Femur (tissue), 1 donor: ENCODE results near the gene COCH.
A peak's percentile ranks its signal among the peaks of the same experiment; 100 is the strongest.

Experiments used
- DNase-seq: peaks from one replicate; pipeline ENCODE4 v3.0.0-alpha.2; 2017

The COCH gene

DNA sequence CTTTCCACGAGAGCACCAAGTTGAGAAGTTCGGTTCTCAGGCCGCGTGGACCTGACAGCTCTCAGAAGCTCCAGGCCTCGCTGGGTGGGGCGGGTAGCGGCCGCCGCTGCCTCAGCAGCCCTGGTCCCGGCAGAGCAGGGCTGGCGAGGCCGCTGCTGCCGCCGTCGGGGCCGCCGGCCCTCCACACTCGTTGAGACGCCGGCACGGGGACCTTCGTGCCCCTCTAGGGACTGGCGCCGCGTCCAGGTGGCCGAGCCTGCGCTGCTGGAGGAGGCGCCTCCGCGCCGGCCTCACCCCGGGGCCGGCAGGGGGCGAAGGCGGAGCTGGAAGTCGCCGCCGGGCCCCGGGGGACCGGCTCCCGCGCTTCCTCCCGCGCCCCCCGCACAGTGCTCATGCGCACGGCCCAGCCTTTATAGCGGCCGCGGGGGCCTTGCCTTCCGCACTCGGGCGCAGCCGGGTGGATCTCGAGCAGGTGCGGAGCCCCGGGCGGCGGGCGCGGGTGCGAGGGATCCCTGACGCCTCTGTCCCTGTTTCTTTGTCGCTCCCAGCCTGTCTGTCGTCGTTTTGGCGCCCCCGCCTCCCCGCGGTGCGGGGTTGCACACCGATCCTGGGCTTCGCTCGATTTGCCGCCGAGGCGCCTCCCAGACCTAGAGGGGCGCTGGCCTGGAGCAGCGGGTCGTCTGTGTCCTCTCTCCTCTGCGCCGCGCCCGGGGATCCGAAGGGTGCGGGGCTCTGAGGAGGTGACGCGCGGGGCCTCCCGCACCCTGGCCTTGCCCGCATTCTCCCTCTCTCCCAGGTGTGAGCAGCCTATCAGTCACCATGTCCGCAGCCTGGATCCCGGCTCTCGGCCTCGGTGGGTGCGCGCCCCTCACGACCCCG, at the start of gene COCH:
Gene COCH (plus strand): TSS at position 440 of the 879 bp plus-strand sequence. CDS start 380 bp downstream, at position 820.
- DNase-seq, result peak; percentile 44

DNA sequence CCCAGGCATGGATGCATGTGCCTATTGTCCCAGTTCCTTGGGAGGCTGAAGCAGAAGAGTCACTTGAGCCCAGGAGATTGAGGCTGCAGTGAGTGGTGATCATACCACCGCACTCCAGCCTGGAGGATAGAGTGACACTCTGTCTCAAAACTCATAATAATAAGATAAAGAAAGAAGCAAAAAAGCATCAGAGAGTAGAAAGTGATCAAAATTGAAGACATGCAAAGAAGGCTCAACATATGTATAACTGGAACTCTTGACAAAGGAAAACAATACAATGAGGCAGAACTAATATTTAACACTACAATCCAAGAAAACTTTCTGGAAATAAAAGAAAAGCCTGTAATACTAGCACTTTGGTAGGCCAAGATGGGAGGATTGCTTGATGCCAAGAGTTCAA, 48.3 kb upstream of the COCH start:
- DNase-seq, result no peak

DNA sequence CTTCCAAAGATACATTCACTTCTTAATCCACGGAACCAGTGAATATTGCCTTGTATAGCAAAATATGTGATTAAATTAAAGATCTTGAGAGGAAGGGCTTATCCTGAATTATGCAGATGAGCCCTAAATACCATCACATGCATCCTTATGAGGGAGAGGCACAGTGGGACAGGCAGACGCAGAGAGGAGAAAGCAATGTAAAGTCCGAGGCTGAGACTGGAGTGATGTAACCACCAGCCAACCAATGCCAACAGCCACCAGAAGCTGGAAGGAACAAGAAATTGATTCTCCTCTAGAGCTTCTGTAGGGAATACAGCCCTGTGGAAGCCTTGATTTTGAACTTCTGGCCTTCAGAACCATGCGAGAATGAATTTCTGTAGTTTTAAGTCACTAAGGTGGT, 44.5 kb upstream of the COCH start:
- no peak for DNase-seq

DNA sequence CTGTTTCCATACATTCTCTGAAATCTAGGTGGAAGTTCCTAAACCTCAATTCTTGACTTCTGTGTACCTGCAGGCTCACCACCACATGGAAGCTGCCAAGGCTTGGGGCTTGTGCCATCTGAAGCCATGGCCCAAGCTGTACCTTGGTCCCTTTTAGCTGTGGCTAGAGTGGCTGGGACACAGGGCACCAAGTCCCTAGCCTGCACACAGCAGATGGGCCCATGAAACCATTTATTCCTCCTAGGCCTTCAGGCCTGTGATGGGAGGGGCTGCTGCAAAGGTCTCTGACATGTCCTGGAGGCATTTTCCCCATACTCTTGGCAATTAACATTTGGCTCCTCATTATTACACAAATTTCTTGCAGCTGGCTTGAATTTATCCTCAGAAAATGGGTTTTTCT, 40.0 kb upstream of the COCH start:
- no peak for DNase-seq

DNA sequence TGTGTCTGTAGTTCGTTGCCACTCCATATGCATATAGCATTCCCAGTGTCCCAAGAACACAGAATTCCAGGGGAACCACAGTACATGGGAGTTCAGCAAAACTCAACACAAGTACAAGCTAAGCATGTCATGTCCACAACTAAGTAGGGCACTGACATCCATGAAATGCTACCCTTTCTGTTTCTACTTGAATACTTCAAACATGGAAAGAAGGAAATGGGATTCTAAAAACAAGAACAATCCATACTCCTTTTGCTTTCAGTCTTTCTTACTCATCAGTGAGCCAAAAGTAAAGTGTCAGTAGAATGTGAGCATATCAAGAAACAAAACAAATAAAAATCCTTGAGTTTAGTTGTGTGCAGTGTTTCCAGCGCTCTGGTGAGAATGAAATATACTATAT, 36.0 kb upstream of the COCH start:
- DNase-seq, result no peak

DNA sequence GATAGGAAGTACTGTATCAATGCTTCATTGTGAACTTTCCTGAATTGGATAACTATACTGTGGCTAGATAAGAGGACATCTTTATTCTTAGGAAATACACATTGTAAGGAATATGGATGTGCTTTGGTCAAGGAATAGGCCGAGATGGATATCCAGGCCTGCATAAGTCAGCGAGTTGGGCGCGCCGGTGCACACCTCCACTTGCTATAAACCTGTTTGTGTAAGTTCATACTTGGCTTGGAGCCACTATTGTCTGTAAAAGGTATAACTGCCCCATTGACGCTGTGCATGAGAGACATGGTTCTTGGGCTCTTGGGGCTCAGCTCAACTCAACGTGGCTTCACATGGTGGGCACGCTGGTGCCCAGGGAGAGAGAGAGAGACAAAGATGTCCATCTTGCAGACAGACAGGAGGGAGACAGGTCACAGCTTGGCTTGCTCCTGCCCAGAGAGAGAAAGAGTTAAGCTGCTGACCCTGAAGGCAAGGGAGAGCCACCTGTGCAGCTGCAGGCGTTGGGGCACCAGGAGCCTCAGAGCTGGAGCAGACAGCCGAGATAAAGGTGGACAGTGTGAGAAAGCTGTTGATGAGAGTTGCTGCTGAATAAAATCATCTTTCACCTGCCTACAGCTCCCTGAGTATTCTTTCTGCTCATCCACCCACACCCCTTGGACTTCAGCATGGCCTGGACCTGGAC, 34.1 kb upstream of the COCH start:
- no peak for DNase-seq

DNA sequence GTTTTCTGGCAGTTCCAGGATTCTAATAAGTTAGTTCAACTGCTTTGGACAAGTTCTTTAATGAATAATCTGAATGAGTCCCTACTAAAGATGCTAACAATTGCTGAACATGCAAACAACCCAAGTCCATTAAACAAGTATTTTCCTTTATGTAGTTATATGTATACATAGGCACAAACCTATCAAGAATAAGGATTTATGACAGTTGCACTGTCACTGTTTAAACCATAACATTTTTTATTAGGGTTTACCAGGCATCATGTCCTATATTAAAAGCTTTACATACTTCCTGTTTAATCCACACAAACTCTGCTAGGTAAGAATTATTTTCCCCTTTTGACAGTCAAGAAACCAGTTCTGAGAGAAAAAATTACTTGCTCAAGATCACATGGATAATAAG, 31.9 kb upstream of the COCH start:
- DNase-seq, result no peak

DNA sequence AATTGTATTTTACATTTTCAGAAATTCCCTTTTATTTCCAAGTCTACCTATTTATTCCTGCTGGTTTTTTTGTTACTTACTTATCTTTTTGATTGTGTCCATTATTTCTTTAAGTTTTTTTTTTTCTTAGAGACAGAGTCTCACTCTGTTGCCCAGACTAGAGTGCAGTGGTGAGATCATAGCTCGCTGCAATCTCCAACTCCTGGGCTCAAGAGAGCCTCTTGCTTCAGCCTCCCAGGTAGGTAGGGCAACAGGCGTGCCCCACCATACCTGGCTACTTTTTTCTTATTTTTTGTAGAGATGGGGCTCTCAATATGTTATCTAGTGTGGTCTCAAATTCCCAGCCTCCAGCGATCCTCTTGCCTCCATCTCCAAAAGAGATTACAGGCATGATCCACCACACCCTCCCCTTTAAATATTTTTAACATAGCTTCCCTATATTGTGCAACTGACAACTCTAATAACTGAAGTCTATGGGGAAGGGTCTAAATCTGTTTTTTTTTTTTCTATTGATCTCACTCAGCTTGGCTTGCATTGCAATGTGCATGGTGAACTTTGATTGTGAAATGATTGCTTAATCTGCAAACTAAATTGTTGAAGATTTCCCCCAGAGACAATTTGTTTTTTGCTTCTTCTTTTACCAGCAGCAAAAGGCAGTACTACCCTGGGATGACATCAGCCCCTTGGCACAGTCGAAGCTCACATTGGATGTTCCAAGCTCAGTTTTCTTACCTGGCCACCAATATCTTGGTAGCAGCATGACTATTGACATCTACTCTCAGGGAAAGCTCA, 25.7 kb upstream of the COCH start:
- no peak for DNase-seq

DNA sequence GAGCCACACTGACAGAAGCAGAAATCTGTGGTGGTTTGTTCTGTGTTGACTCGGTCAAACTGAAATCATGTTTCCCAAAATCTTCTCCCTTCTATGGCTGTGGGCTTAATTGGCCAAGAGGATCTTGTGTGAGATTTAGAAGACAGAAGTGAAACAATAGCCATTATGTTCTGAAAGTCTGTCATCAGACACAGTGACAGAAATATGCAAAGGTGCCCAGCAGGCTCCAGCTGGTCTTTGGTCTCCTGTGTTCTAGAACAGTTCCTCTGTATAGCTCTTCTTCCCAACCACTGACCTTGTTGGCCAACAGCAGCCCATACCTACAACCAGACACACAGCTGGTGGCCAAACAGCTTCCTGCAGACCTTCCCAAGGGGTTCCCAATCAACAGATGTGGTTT, 25.0 kb upstream of the COCH start:
- DNase-seq, result no peak

DNA sequence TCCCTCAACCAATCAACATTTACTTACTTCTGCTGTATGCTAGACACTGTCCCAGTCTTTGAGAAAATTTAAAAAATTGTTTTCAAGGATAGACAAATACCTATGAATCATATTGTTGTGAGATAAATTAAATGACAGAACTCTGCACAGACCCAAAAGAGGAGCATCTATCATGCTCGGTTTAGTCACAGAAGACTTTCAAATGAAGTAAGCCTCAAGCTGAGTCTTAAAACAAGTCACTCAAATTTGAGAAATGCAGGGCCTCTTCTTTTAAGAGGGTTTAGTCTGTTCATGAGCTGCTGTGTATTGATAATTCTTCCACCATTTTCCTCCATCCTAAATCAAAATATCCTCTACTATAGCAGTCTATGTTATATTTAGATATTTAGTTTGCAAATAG, 24.4 kb upstream of the COCH start:
- no peak for DNase-seq

DNA sequence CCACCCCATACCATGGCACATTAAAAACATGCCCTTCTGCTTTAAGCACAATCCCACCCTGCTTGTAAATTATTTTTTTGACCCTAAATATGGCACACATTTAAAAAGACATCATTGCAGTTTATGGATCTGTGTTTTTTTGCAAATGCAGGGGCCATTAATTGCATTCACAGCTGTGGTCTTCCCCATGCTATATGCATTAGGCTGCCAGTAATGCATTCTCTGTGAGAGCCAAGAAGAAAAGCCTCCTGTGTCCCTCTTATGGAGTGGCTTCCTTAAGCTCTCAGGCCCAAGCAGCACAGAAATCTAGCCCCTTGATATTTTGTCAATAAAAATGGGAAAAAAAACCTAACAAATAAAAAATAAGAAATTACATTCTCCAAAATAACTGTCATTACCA, 20.4 kb upstream of the COCH start:
- DNase-seq, result no peak

DNA sequence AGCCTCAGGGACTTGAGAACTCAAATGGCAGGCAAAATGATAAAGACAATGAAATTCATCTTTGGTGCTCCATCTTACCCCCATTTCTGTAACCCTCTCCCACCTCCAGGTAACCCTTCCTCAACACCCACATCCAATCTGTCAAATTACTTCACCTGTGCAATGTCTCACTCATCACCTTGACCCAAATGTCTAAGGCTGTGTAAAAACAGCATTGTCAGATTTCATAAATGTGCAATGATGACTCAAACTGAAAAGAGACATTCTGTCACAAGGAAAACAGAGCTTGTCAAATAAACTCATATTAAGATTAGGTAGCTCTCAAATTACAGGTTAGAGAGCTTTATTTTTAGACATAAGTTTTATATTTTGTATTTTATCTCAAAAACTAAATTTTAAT, 19.9 kb upstream of the COCH start:
- DNase-seq, result no peak

DNA sequence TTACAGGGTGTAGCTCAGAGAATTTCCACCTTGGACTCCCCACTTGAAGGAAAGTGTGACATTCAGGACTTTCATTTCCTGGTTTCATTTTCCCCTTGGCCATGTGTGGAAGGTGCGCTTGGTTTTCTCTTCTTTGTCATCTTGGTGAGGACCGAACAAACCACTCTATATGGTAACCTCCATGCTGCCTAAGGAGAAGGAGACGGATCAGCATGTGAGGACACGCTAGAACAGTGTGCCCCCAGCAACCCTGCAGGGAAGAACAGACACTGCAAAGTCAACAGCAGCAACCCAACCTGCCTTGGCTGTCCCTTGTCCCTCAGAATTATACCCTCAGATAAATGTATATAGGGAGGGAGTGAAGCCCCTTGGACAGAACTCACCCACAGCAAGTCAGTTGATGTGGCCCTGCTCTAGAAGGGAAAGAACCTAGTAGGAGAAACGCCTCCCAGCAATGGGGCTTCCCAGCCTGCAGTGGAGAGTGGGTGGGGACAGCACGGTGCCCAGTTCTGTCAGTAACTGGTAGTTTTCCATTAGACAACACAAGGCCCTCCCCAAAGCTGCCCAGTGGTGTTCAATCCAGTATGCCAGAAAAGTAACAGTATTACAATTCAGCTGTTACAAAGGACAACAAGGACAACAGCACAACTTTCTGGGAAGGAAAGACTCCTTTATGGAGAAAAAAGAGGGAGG, 18.9 kb upstream of the COCH start:
- no peak for DNase-seq

DNA sequence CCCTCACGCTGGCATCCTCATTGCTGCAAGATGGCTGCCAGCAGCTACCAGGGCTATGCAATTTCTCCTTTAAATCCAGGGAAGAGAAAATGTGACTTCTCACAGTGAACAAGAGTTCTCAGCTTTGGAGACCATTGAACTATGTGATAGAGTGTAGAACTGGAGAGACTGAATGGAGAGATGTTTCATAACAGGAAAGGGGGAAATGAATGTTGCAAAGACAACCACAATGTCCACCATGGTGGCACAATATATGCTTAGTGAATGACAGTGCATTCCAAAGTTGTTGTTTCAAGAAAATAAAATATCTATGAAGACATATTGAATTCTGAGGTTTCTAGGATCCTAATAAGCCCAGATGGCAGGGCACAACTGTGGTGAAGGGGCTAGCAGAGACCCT, 13.2 kb upstream of the COCH start:
- no peak for DNase-seq

DNA sequence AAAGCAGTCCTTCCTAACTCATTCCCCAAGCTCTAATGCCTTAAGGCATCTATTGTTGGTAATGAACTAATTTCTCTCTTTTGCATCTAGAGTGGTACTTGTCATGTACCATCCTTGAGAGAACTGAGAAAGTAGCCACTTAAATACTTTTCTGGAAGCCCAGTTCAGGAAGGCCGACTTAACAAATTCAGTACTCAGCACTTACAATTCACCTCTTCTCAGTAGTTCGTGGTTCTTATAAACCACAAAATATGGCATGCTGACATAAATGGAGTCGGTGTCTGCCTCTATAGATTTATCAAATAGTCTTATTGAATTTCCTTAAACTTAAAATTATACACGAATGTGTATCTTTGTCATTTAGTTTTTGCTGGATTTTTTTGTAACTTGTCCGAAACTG, 9.4 kb upstream of the COCH start:
- no peak for DNase-seq

DNA sequence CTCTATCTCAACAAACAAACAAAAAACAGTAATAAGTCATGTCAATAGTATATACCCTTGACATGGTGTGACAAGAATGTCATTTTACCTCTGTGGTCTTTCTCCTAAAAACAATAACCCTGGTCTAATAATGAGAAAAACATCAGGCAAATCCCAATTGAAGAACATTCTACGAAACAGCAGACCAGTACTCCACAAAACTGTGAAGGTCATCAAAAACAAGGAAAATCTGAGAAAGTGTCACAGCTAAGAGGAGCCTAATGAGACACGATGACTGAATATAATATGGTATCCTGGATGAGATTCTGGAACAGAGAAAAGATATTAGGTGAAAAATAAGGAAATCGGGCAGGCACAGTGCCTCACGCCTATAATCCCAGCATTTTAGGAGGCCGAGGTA, 5.6 kb upstream of the COCH start:
- DNase-seq, result no peak

DNA sequence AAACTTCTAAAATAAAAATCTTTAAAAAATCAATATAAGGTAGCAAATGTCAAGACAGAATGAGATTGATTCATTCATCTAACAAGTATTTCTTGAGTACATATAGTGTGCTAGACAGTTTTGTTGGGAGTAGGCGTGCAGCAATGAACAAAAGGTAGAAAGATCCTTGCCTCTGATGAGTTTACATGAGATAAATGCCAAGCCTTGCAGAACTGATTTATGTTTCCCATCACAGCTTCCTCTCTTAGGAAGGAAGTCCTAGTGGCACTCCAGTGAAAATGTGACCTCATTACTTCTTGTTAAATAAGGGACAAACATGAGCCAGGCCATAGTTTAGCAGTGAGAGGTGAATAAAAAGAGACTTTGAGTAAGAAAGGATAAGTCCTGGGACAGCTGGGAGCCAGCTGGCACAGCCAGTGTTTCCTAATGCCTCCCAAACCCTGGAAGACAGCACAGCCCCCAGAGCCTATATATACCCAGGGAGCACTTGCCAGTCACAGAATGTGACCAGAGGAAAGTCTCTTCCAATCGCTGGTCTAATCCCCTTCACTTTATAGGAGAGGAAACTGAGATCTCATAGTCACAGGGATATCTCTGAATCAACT, 4.7 kb upstream of the COCH start:
- DNase-seq, result no peak

DNA sequence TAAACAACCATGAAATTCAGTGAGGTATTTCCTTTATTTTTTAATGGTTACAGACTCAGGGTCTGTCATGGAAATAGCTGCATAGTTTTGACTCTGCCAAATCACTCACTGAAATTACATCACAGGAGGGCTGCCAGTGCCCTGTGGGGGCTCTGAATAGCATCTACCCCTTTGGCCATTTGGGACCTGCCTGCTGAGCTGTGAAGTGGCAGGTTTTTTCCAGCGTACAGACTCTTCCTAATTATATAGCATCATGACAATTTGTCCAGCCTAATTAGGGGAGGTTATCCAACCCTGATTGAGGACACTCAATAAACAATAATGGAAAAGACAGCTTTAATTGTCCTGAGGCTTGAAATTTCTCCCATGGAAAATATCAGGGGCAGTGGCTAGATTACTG, 1.8 kb upstream of the COCH start:
- DNase-seq, result no peak

DNA sequence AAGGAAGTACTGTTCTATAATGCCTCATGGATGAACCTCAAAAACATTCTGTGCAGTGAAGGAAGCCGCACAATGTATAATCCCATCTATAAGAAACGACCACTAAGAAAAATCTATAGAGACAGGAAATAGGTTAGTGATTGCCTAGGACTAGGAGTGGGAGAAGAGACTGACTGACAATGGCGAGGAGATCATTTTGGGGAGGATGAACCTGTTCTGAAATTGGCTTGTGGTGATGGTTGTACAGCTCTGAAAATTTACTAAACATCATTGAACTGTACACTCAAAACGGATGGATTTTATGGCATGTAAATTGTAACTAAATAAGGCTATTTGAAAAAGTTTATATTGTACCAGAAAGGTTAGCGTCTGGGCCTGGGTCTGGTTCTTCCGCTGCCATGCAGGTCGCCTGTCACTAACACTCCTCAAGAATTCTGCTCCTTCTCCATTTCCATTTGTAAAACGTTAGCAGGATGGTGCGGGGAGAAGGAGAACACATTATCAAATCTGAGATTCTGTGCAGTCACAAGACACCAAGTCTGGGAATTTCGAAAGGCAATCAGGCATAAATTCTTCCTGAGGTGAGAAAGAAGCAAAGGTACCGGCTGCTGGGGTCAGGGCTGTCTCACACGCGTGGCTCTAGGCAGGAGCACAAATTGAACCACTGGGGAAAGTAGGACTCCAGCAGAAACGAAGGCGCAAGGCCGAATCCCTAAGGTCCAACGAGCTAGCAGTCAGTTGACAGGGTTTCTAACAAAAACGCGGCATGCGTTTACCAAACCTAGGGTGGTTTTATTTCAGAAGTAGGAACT, 845 bp upstream of the COCH start:
- no peak for DNase-seq

DNA sequence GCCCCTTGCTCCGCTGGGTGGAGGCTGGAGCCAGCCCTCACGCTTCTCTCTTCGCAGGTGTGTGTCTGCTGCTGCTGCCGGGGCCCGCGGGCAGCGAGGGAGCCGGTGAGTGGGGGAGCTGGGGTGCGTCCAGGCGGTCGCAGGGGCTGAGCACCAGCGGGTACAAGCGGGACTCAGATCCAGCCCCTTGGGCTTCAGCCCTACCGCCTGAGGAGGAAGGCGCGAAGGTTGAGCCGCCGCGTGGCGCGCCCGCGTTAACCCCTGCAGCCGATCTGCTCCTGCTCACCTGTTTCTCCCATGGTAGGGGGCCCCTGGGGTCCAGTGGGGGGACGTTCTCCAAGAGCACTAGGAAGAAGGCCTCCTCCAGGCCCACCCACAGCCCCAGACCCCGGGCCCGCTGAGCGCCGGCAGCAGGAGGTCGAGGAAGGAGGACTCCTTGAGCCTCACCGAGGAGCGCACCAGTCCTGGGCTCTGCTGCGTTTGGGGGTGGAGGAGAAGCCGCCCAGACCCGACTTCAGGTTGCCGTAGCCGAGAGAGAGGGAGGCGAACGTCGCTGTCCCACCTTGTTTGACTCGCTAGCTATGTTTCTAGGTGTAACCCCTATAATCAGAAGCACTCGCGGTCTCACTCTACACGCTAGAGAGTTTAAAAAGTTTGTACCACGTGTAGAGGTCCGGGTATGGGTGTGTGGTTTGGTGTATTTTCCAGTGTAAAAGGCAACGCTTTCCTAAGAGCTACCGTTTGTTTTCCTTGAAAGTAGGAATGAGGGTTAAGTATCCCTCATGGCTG, 834 bp downstream of the COCH start:
- peak; percentile 28 for DNase-seq

DNA sequence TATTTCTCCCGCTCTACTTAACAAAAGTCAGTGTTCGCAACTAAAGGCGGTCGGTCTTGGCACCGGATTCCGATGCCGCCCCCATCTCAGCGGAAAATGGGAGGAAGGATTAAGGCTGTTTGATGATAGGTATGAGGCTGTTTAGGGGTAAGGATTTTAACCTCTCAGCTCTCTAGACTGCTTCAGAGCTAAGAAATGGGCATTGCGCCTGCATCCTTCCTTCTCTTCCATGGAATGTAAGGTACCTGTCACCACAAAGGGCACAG, 1.4 kb downstream of the COCH start:
- no peak for DNase-seq
